ENCODE measurements around the gene IL17B. TPM values are rescaled to one million over a fixed set of nuclear protein-coding genes. Genes with fewer than 3 reads are reported as not detected.

Gene IL17B
- total and polyA plus RNA-seq, 9 of the 15 experiments (the other 6 are each of a cell fraction or from before 2014, with no cell fraction given): 0.28 to 2.6 (median 0.53) TPM; not detected in 2

DNA sequence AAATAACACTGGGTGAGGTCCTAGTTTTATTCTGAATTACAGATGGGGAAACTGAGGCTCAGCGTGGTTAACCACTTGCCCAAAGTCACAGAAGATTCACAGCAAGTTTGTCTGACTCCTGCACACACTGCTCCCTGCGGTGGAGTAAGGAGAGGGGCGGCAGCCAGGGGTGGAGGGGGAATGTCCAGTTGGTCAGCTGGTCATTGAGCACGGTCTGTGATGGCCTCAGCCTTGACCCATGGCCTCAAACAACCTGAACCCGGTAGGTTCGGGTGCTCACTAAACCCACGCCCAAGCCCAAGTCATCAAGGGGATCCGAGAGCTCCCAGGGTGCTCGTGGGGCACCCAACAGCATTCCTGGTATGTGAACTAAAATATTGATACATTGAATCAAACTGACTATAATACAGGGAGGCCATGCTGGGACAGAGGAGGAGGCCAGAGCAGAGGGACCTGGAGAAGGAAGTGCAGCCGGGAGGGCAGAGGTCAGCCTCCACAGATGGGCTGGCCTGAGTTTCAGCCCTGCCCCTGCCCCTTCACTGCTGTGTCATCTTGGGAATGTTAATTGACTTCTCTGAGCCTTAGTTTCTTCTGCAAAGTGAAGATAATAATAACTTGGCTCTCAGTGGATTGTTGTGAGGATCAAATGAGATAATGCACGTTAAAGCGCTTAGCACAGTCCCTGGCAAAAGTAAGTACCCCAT is 3.6 kb upstream of the IL17B start:
- no TSS peak for BruUV-seq (replicated peaks)
- Histone ChIP-seq H4K20me1 (replicated peaks; ENCODE audit: control insufficient read depth, insufficient read depth, low read length) (no peaks in the 10 kb centered on the region), H3K9me1 (ENCODE audit: control insufficient read depth, insufficient read depth, low read length) (no peaks in the 10 kb centered on the region), H3K27ac (ENCODE audit: extremely low read depth, low read depth, low read length) (no peak overlapping the region), H2AFZ (ENCODE audit: low read depth, low read length) (peak overlapping the region; percentile 78; the same call in 1 of the 2 replicates), H3K9ac (ENCODE audit: insufficient read depth in 1 of 2, low read depth in 2 of 2, low read length in 2 of 2) (peak overlapping the region in 1 of 2 experiments; percentile 61; a peak in 1 of 4 replicates), H3K79me2 (ENCODE audit: control insufficient read depth, insufficient read depth, low read length) (no peaks in the 10 kb centered on the region), H3K4me3 (no peak overlapping the region), H3K9me3 (replicated peaks; ENCODE audit: control insufficient read depth, insufficient read depth, low read depth, low read length) (no peaks in the 10 kb centered on the region), H3K36me3 (ENCODE audit: control insufficient read depth, insufficient read depth, low read length) (no peaks in the 10 kb centered on the region), H3K4me2 (ENCODE audit: insufficient read depth, low read length) (no peak overlapping the region), H3K4me1 (replicated peaks in 1 of 2; ENCODE audit: control insufficient read depth in 2 of 2, insufficient read depth in 2 of 2, low read length in 2 of 2) (peaks cover 3 to 25% of the 10 kb centered on the region in 2 experiments; a peak in 3 of 5 replicates), H3K27me3 (ENCODE audit: control insufficient read depth in 2 of 2, insufficient read depth in 2 of 2, low read length in 2 of 2) (no peaks in the 10 kb centered on the region)
- ChIA-PET POLR2A (interaction anchor here (0.6 to 1.1 kb wide), 3 partner anchors 9 to 33 kb away, joined by 3 to 4 read pairs (median 3); no protein-coding TSS in a partner anchor), CTCF (ENCODE audit: low intra/inter-chr PET ratio) (interaction anchor here (1.0 to 2.5 kb wide), 5 partner anchors 48 to 471 kb away, joined by 3 to 20 read pairs (median 4); no protein-coding TSS in a partner anchor)
- DNase-seq (ENCODE audit: extremely low read depth in 1 of 4, low spot score in 3 of 4) (no peak), ATAC-seq (0 out of 3 replicates have a peak, but pooled peaks have one; percentile 11), FAIRE-seq (peak; percentile 11)
- intact Hi-C loops (cut with micrococcal nuclease) (loop anchor here (1.0 to 5.0 kb wide), 3 partner anchors 52 to 235 kb away; no protein-coding TSS in a partner anchor), in situ Hi-C loops (cut with MboI) (no loop called here)
- peak; percentile 59 for TF ChIP-seq ZFP36 (IDR thresholded peaks at IDR 0.05; ENCODE audit: low read depth, low read length, partially characterized antibody)
- TF ChIP-seq NR2C2 (CRISPR knock-in tag; IDR thresholded peaks at IDR 0.05): no peak
- 0 out of 2 replicates have a peak, but pooled peaks have one; percentile 4 for TF ChIP-seq NR2C2 (tag; IDR thresholded peaks at IDR 0.05)
- TF ChIP-seq ZBED1 (IDR thresholded peaks at IDR 0.05): no peak
- TF ChIP-seq KDM1A (IDR thresholded peaks at IDR 0.05): peak; percentile 26 to 32; a peak in 1 of 4 replicates
- peak; percentile 43 for TF ChIP-seq RBM25 (IDR thresholded peaks at IDR 0.05; ENCODE audit: low read depth, low read length, severe bottlenecking)
- TF ChIP-seq BCOR (IDR thresholded peaks at IDR 0.05): peak; percentile 69
- TF ChIP-seq NR2C1 (IDR thresholded peaks at IDR 0.05): peak; percentile 56
- TF ChIP-seq NR2C1 (tag; IDR thresholded peaks at IDR 0.05): peak; percentile 50; the same call in 1 of the 2 replicates
- no peak for TF ChIP-seq ZNF830 (CRISPR knock-in tag; IDR thresholded peaks at IDR 0.05)
- 0 out of 2 replicates have a peak, but pooled peaks have one; percentile 29 for TF ChIP-seq SPI1 (IDR thresholded peaks at IDR 0.05; ENCODE audit: borderline replicate concordance, low read depth, low read length)
- TF ChIP-seq STAT5A (IDR thresholded peaks at IDR 0.05; ENCODE audit: borderline replicate concordance, low read length): no peak
- 64% methylated on average over 12 of the region's 12 CpGs for WGBS (ENCODE audit: insufficient coverage, low coverage, missing lambda C conversion rate)

Measured in K562 (cell line).